NCI-H526 (cell line): ENCODE results near the gene INSYN2B.
"Not testable (repeated sequence)": the region's sequence is repeated elsewhere in the genome, so short reads cannot be mapped to it uniquely, and the experiment has no call there.

Experiments used
- DNase-seq, 2 experiments: peaks; one replicate each; lab custom pipeline; 2025; lab: John Stamatoyannopoulos, UW

Gene INSYN2B

DNA sequence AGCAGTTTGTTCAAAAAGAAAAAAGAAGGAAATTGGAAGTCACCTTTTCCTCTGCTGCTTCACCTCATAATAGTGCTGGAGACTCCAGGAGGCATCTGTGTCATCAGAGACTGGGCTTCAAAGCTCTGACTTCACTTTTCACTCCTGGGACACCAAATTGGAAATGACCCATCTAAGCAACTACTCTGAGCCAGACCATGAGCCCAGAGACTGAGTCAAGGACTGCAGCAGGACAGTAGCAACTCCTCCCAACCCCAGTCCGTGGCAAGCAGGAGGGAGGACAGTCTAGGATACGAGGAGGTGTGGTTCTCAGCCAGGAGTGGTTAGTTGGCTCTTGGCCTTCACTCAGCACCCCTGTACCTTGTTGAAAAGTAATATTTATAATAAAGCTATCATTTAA, 131.5 kb downstream of the INSYN2B start:
- DNase-seq, result no peak

DNA sequence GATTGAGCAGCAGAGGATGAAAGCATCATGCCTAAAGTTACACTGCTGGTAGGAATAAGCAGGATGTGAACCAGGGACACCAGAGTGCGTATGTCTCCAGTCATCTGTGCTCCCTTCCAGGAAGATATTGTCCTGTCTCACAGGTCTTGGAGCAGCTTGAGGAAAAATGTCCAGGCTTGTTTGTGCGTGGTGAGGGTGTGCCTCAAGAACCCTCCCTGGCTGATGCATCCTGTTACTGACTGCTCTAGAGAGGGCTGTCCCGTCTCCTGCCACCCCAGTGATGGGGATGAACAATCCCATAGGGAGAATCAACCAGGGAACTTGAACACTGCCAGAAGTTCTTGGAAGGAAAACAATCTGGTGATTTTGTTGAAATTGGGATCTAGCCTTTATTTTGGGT, 132.0 kb downstream of the INSYN2B start:
- DNase-seq, result no peak

DNA sequence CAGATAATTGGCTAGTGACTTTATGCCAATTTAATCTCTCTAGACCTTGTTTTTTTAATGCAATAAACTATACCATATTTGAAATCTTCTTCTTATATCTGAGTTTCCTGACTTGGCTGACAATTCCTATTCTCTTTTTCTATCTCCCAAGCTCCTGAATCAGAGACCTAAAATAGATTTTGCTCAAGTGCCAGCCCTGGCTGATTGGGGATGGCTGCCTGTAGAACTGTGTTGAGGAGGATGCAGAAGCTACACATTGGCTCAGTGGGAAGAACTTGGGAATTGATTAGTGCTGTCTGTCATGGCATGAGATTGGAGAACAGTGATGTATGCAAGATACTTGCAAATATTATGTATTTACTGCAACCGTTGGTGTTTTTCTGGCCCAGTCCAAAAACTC, 132.8 kb downstream of the INSYN2B start:
- no peak for DNase-seq

DNA sequence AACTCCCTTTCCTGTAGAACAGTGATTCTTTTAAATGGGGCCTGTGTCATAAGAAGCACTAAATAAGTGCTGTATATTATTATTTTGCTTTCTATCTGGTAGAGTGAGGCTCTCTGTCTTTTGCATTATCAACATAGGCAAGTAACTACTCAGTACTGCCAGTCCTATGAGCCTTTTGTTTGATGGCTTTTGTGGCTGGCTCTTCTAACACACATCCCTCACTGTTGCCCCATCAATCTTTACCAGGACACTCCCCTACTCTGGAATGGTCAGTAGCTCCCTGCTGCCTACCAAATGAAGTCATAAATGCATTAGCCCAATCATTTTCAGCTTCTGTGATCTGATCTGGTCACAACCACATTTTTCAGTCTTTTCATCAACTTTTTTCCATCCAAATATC, 137.6 kb downstream of the INSYN2B start:
- no peak for DNase-seq

DNA sequence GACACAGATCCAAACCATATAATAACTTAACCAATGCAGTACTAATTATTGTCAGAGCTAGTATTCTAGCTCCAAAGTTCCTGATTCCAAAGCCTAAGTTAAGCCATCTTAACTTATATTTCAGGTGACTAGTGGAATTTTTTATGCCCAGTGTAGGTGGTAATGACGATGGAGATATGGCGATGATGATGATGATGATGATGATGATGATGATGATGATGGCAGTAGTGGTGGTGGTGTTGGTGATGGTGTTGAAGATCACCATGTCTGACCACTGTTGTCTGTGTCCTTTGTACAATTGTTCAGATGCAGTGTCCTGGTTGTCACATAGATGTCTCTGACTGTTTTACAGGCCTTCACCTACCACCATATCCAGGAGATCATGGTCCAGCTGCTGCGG, 139.9 kb downstream of the INSYN2B start:
- no peak for DNase-seq

DNA sequence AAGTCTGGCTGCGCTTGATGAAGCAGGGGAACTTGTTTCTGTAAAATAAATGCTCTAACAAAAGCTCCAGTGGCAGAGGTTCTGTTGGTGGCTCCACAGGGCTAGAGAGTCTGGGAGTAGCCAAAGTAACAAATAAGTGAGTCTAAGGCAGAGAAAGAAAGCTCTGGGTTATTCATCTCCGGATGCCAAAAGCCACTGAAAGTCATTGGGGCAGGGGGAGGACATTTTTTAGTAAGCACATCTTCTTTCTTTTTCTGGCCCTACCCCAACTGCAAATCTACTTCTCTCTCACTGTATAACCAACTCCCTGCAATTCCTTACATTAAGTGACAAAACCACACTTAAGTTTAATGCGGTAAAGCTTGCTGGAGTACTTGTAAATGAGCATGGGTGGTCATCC, 141.6 kb downstream of the INSYN2B start:
- no peak for DNase-seq

DNA sequence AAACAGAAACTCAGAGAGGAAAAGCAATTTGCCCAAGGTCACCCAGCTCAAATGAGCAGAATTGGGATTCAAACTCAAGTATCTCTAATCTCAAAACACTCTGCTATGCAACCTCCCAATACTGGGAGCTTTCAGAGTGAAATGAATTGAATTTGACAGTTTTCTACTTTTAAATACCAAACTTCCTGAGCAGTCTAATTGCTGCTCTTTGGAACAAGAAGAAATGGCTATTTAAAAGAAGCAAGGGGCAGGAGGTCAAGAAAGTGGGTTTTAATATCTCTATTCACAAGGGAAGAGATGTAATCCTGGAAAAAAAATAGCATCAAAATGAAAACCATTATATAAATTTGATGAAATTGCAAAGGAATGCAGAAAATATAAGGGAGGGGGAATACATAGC, 142.6 kb downstream of the INSYN2B start:
- no peak for DNase-seq

DNA sequence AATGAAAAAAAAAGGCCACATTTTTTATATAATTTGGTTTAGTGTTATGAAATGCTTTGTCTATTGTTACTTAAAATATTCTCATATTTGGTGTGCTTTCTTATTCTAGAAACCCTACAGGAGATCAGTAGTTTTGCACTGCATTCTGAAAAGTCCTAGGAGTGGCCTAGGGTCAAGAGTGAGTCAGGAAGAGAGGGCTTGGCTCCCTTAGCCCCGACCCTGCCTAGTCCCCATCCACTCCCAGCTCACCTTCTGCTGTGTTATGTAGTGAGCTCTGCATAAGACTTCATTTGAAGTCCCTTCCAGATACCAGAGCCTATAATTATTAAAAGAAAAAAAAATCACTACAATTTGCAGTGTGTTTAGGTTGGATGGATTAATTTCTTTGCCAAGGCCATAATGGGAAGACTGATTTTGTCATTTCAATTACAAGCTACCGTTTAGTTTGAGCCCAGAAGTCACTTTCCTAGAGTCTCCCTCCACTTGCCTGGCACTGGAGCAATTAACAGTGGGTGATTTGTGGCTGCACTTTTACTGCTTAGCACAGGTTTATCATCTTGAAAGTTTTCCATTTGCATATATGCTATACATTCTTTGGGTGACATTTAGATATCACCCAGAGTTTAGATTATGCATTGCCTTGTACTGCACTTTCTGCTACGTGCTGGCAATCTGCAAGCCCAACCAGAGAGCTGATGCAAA, 143.3 kb downstream of the INSYN2B start:
- DNase-seq, result no peak

DNA sequence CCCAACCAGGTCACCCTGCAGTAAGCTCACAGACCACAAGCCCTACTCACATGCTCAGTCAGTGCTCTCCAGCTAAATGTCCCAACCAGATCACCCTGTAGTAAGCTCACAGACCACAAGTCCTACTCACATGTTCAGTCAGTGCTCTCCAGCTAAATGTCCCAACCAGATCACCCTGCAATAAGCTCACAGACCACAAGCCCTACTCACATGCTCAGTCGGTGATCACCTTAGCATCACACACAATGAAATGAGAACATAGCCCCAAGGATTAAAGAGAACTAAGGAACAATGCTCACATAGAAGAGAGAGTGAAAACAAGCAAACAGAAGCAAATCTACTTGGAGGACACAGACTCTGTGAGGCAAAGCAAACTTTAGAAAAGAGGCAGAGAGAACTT, 145.8 kb downstream of the INSYN2B start:
- not testable (repeated sequence) for DNase-seq

DNA sequence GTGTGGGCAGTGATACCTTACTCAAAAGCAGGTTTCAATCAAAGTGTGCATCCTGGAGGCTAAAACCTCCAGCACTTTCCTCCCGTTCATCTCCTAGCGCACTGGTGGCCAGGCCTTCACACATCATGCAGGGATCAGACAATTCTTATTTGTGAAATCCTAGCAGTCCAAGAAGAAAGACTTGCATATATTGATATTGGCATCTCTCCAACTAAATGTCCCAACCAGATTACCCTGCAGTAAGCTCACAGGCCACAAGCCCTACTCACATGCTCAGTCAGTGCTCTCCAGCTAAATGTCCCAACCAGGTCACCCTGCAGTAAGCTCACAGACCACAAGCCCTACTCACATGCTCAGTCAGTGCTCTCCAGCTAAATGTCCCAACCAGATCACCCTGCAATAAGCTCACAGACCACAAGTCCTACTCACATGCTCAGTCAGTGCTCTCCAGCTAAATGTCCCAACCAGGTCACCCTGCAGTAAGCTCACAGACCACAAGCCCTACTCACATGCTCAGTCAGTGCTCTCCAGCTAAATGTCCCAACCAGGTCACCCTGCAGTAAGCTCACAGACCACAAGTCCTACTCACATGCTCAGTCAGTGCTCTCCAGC, 146.5 kb downstream of the INSYN2B start:
- DNase-seq, result not testable (repeated sequence)

DNA sequence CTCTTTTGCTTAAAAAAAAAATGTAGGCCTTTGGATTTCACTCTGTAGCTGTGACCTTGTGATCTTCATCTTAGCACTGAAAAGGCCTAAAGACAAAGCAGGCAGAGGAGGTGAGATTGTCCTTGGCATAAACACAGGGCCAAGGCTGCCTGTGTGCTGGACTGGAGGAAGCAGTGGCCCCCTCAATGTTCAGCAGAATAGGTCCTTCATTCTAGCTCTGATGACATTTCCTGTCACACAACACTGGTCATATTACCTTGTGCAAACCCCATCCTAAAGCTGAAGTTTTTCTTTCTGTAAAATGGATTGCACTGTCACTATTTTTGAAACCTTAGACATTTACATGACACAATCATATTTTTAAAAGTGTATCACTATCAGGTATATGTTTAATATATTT, 147.4 kb downstream of the INSYN2B start:
- no peak for DNase-seq

DNA sequence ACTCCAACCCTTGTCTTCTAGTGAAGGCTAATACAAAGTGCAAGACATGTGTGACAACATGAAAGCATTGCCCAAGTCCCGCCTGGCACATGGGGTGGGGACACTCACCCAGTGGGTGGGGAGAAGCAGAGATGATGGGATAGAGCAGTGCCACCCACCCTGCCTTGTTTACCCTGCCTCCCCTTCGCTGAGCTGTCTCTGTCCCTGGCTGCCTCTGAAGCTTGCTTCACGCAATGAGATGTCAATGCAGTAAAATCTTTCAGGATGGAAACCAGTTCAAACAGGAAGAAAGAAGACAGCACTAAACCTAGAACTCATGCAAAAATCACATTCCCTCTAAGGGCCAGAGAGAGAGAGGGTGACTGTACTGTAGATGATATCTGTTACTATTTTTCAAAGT, 148.0 kb downstream of the INSYN2B start:
- DNase-seq, result no peak

DNA sequence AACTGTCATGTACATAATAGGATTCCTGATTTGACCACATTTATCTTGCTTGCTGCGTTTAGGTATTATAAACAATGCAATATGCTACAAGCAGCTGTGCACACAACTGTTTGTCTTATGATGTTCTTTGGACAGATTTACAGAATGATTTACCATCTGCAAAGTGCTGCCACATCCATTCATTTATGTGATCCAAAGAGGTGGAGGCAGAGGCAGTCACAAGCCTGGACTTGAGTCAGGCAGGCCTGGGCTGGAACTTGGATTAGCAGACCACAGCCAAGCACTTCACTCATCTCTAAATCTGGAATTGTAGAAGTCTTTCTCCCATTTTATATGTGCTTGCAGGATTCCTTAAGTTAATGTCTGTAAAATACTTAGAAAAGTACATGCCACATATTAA, 149.0 kb downstream of the INSYN2B start:
- no peak for DNase-seq

DNA sequence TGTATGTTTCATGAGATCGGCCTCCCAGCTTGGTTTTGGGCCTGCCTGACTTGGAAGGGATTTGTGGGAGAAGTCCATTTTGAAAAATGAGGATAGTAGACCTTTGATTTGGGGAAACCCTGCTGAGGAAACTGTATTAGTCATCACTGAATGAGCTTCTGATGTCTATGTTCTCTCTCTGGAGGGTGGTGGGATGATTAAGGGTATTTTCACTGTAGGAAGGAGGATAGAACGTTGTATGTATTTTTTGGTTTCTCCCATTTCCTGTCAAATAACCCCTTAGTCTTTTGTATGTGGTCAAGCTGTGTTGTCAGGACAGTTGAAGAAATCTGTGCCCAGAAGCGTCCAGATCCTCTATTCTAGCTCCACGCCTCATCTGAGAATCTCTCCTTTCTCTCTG, 151.9 kb downstream of the INSYN2B start:
- DNase-seq, result no peak

DNA sequence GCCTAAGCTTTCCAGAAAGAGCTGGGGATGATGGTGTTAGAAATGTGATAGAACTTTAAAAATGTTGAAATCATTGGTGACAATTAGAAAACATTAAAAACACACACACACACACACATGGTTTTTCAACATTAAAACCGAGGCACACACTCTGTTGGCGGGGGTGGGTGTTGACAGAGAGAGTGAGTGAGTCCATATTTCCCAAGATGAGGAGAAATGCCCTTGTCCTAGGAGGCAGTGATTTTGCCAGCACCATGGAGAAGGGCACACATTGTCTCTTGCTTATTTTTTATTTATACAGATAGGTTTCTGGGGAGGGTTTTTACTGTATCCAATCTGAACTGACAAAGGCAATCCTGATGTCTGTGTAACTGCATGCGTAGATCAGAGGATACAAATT, 152.5 kb downstream of the INSYN2B start:
- DNase-seq, result no peak

DNA sequence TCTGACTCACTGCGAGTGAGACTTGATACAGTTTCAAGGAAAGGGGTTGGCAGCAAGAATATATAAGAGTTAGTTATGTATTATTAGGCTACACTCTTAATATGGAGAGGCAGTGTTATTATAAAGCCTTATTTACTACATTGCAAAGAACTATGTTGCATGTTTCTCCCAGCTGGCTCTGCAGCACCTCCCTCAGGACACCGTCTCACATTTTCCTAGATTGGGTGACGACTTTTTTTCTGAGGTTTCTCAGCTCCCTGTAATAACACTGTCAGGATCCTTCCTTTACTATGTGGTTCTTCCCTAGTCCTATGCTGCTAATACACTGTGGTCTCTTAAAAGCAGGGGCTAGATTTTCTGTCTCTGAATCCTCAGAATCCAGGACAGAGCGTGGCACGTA, 153.7 kb downstream of the INSYN2B start:
- no peak for DNase-seq

DNA sequence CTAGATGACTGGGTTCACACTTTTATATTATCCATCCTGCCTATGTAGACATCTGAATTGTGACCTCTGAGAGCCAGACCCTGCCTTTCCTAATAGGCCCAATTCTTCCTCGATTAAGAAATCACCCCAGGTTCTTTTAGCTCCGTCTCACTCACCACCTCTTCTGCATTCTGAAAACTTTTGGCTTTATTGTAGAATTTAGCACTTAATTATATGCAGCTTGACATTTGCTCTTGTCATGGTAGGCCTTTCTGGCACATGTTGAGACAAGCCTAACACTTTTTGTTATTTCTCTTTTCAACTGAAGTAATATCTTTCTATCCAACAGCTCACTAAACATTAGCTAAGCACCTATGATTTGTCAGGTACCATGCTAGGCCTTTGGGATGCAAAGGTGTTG, 163.3 kb downstream of the INSYN2B start:
- no peak for DNase-seq

DNA sequence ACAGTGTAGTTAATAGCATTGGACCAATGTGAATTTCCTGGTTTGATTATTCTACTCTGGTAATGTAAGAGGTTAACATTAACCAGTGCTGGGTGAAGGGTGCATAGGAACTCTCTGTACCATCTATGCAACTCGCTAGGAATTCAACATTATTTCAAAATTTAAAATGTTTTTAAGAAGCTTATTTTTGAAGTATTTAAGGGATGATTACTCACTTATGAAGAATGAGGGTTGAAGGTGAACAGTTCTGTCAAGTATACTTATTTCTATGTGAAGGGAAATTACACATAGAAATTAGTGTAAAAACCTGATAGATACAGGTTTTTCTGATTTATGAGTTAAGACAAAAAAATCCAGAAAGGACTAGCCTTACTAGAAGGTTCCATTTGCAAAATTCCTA, 165.8 kb downstream of the INSYN2B start:
- no peak for DNase-seq
